Measurements from ENCODE around the gene RRAS. TPM values are rescaled to one million over a fixed set of nuclear protein-coding genes. Genes with fewer than 3 reads are reported as not detected.
A peak's percentile ranks its signal among the peaks of the same experiment; 100 is the strongest.

RRAS gene
- total and polyA plus RNA-seq, 2 of the 4 experiments (the other 2 are of a cell fraction) = 50.2 to 241 TPM

- no peak overlapping the region; the same call in 1 of the 2 replicates for H3K9ac ChIP-seq (ENCODE audit: low read depth, low read length)
- H3K56ac ChIP-seq (ENCODE audit: extremely low read depth, insufficient read depth, low read length) = no peak overlapping the region
- 52% methylated on average over 3 of the region's 10 CpGs; no CpG with 5 or more reads in 1 of the 2 experiments for WGBS, 2 experiments (ENCODE audit: extremely low coverage in 2 of 2, insufficient read length in 1 of 2)
- BruUV-seq (replicated peaks) = no TSS peak
- H3K36me3 ChIP-seq (ENCODE audit: control insufficient read depth, insufficient read depth, low read length) = peaks cover 23% of the 10 kb centered on the region
- ATAC-seq (ENCODE audit: low read depth) (no peak), DNase-seq (no peak)
- H3K23ac ChIP-seq (ENCODE audit: low read depth, low read length) = no peak overlapping the region; the same call in 1 of the 2 replicates
- peaks cover 19 to 60% of the 10 kb centered on the region in 2 experiments for H3K79me1 ChIP-seq (ENCODE audit: low read depth in 1 of 2, low read length in 2 of 2)
- H3K27ac ChIP-seq (ENCODE audit: insufficient read depth, low read length) = peak overlapping the region; percentile 9
- H4K20me1 ChIP-seq (ENCODE audit: insufficient read depth, low read length) = peaks cover 51% of the 10 kb centered on the region
- H3K9me3 ChIP-seq (ENCODE audit: control insufficient read depth, insufficient read depth, low read length) = no peaks in the 10 kb centered on the region
- no peak overlapping the region for H4K5ac ChIP-seq (ENCODE audit: low read depth, low read length)
- no peak overlapping the region for H3K14ac ChIP-seq (replicated peaks; ENCODE audit: low read depth, low read length)
- H2AK5ac ChIP-seq (ENCODE audit: low read depth, low read length) = no peak overlapping the region
- intact Hi-C loops (cut with micrococcal nuclease) = loop anchor here (5.0 kb wide), 2 partner anchors 88 to 108 kb away; partner anchors contain the start of gene PRR12
- H3K18ac ChIP-seq (ENCODE audit: low read depth, low read length) = no peak overlapping the region
- no peak overlapping the region for H2BK20ac ChIP-seq (ENCODE audit: low read depth, low read length)
- 0 out of 2 replicates have a peak overlapping the region, but pooled peaks have one; percentile 31 for H4K91ac ChIP-seq (ENCODE audit: insufficient read depth, low read depth, low read length)
- no peak overlapping the region for H3K4ac ChIP-seq (ENCODE audit: low read depth, low read length)
- H4K8ac ChIP-seq (ENCODE audit: low read depth in 2 of 2, low read length in 2 of 2) = peak overlapping the region in 1 of 2 experiments; percentile 83; a peak in 1 of 4 replicates
- peaks cover 3% of the 10 kb centered on the region; the same call in 1 of the 2 replicates for H3K9me1 ChIP-seq (ENCODE audit: insufficient read depth, low read length)
- no peak for TF ChIP-seq RFX5 (IDR thresholded peaks at IDR 0.05; ENCODE audit: low read depth, low read length)
- TF ChIP-seq CEBPB (IDR thresholded peaks at IDR 0.05; ENCODE audit: low read depth, low read length) = no peak
- no peak for TF ChIP-seq MAFK (IDR thresholded peaks at IDR 0.05; ENCODE audit: low read depth, low read length)
- no peak for TF ChIP-seq ELK1 (IDR thresholded peaks at IDR 0.05; ENCODE audit: borderline replicate concordance, low read depth, low read length)
- TF ChIP-seq MAZ (IDR thresholded peaks at IDR 0.05; ENCODE audit: borderline replicate concordance, low read depth, low read length) = no peak
- no peak for TF ChIP-seq FOS (IDR thresholded peaks at IDR 0.05; ENCODE audit: low read depth, low read length)
- no peak for TF ChIP-seq MXI1 (IDR thresholded peaks at IDR 0.05; ENCODE audit: borderline replicate concordance, low read depth, low read length)
- no peak for TF ChIP-seq SMC3 (IDR thresholded peaks at IDR 0.05; ENCODE audit: low read depth, low read length)
- no peak for TF ChIP-seq NFE2L2 (IDR thresholded peaks at IDR 0.05; ENCODE audit: low read depth, low read length)
- no peak for TF ChIP-seq RCOR1 (IDR thresholded peaks at IDR 0.05; ENCODE audit: insufficient replicate concordance, low read length)
- TF ChIP-seq CHD1 (IDR thresholded peaks at IDR 0.05; ENCODE audit: low read depth, low read length) = no peak
- TF ChIP-seq BHLHE40 (IDR thresholded peaks at IDR 0.05; ENCODE audit: low read depth, low read length) = no peak
- in situ Hi-C loops (cut with MboI; ENCODE audit: low sequenced_read_pairs) = loop anchor here (10.0 kb wide), 1 partner anchor 175 kb away; the partner anchor contains the start of gene PTOV1
- peak overlapping the region; percentile 68 for H2AK9ac ChIP-seq (replicated peaks; ENCODE audit: low read depth, low read length, poor library complexity)
- H2BK15ac ChIP-seq (ENCODE audit: low read depth, low read length) = no peak overlapping the region
- POLR2A ChIA-PET (ENCODE audit: unreplicated experiment) = no interaction called here
- dilution Hi-C loops (cut with HindIII; ENCODE audit: low sequenced_read_pairs, unreplicated experiment) = no loop called here
- H2AFZ ChIP-seq (replicated peaks; ENCODE audit: low read length, poor library complexity) = no peak overlapping the region
- no peaks in the 10 kb centered on the region for H3K27me3 ChIP-seq (ENCODE audit: control insufficient read depth, insufficient read depth, low read length)
- peaks cover 13% of the 10 kb centered on the region for H3K4me1 ChIP-seq (ENCODE audit: control insufficient read depth, insufficient read depth, low read length)
- no peak overlapping the region for H2BK5ac ChIP-seq (ENCODE audit: low read depth, low read length, poor library complexity, severe bottlenecking)
- H3K4me2 ChIP-seq (ENCODE audit: low read depth, low read length) = no peak overlapping the region; the same call in 1 of the 2 replicates
- no peak overlapping the region for H2BK120ac ChIP-seq (ENCODE audit: low read depth, low read length)
- CTCF ChIA-PET = interaction anchor here (0.6 to 1.0 kb wide), 2 partner anchors 110 to 313 kb away, joined by 3 to 4 read pairs; no protein-coding TSS in a partner anchor
- no peak overlapping the region for H3K4me3 ChIP-seq (ENCODE audit: insufficient read depth, low read depth, low read length)
Measured at GRCh38 chr19:49679771-49680413, 39.9 kb upstream of the RRAS start.

All from IMR-90 (cell line).